HepG2 (cell line): ENCODE measurements around the gene C1QL3. TPM values are rescaled to one million over a fixed set of nuclear protein-coding genes. Genes with fewer than 3 reads are reported as not detected.
A peak's percentile ranks its signal among the peaks of the same experiment; 100 is the strongest.

Source experiments
- ATAC-seq: fragments of 200-7000 bp; cut with Tn5 transposase; 3 replicates; pipeline ENCODE4 v1.9.1; 2020; ENCODE audit warnings: mild to moderate bottlenecking, moderate library complexity
- BruUV-seq: library from RNA; stranded (reverse); fragments of 400-500 nt; replicated peaks from 2 replicates; lab custom pipeline; 2021; lab: Mats Ljungman, UMichigan
- CTCF ChIA-PET: fragments of 300-600 bp; formaldehyde crosslinking; extraction: SDS; loops from one replicate; lab custom pipeline; 2021; ENCODE audit warnings: low total read pairs, inconsistent platforms, low intra/inter-chr PET ratio; lab: Yijun Ruan, JAX
- POLR2A ChIA-PET: fragments of 350-600 bp; sonication (Branson Sonifier 250); formaldehyde crosslinking; loops from one replicate; lab custom pipeline; 2020; ENCODE audit warnings: antibody characterized with exemption, inconsistent platforms; lab: Yijun Ruan, JAX
- DNase-seq: peaks from one replicate; pipeline ENCODE4 v3.0.0-alpha.2; 2015; ENCODE audit warnings: low spot score
- FAIRE-seq: peaks from 3 replicates; lab custom pipeline; 2011; peaks lifted over from hg19 to GRCh38; lab: Jason Lieb, UNC
- H2AFZ ChIP-seq: one replicate; pipeline ENCODE4 v1.6.1; 2011; ENCODE audit warnings: low read length, inconsistent platforms
- H3K27ac ChIP-seq: fragments of 300-600 bp; 3 replicates; pipeline ENCODE4 v1.8.0; 2011; ENCODE audit warnings: mixed run types, mild to moderate bottlenecking, mixed read lengths, low read length, inconsistent platforms; ENCODE audit not compliant: insufficient read depth; ENCODE audit errors: extremely low read length
- H3K27me3 ChIP-seq, 2 experiments: fragments of 200-600 bp in 1 of 2; 2 replicates in 1 of 2; 3 replicates in 1 of 2; pipeline versions ENCODE4 v1.6.0 to v1.8.0; 2011; ENCODE audit warnings: low read length in 2 of 2, mild to moderate bottlenecking in 2 of 2, moderate library complexity in 2 of 2, inconsistent platforms in 1 of 2; ENCODE audit not compliant: insufficient read depth in 2 of 2, control insufficient read depth in 1 of 2
- H3K36me3 ChIP-seq, 2 experiments: fragments of 200-600 bp in 1 of 2; replicated peaks in 1 of 2; 2 replicates in 1 of 2; 3 replicates in 1 of 2; pipeline versions ENCODE4 v1.5.1 to v1.8.0; 2011; ENCODE audit warnings: low read length in 2 of 2, inconsistent platforms in 1 of 2; ENCODE audit not compliant: insufficient read depth in 2 of 2, control insufficient read depth in 1 of 2
- H3K4me1 ChIP-seq: 2 replicates; pipeline ENCODE4 v1.5.1; 2012; ENCODE audit warnings: low read length, inconsistent platforms; ENCODE audit not compliant: insufficient read depth
- H3K4me2 ChIP-seq: 2 replicates; pipeline ENCODE4 v1.6.0; 2011; ENCODE audit warnings: low read depth, low read length, inconsistent platforms
- H3K4me3 ChIP-seq, 3 experiments: fragments of 200-600 bp in 1 of 3; sonication (generic), shearing (Covaris generic) in 1 of 3; replicated peaks in 1 of 3; 2 replicates each; pipeline ENCODE4 v1.5.1; 2011 to 2016; ENCODE audit warnings: low read length in 3 of 3, inconsistent platforms in 2 of 3, low read depth in 2 of 3, mild to moderate bottlenecking in 2 of 3, control low read depth in 1 of 3, mixed read lengths in 1 of 3; ENCODE audit not compliant: insufficient read depth in 1 of 3
- H3K79me2 ChIP-seq: one replicate; pipeline ENCODE4 v1.6.1; 2011; ENCODE audit warnings: low read length, inconsistent platforms; ENCODE audit not compliant: insufficient read depth
- H3K9ac ChIP-seq: 2 replicates; pipeline ENCODE4 v1.6.0; 2011; ENCODE audit warnings: mild to moderate bottlenecking, low read depth, low read length, inconsistent platforms; ENCODE audit not compliant: insufficient read depth
- H3K9me3 ChIP-seq: 2 replicates; pipeline ENCODE4 v1.5.1; 2012; ENCODE audit warnings: mild to moderate bottlenecking, low read length
- H4K20me1 ChIP-seq: 2 replicates; pipeline ENCODE4 v1.6.0; 2011; ENCODE audit warnings: inconsistent platforms, mild to moderate bottlenecking, low read length, moderate library complexity; ENCODE audit not compliant: insufficient read depth
- ATF7 ChIP-seq, 2 experiments: fragments of 450-650 bp in 1 of 2; sonication (generic) in 1 of 2; formaldehyde crosslinking in 1 of 2; IDR thresholded peaks; 2 replicates each; pipeline versions ENCODE4 v1.4.0 to v1.6.1; 2016 to 2020; ENCODE audit warnings: antibody characterized with exemption in 1 of 2, mild to moderate bottlenecking in 1 of 2, missing genetic modification reagents in 1 of 2
- BRD4 ChIP-seq: sonication (generic); formaldehyde crosslinking; IDR thresholded peaks from 2 replicates; pipeline ENCODE4 v1.4.0; 2020; ENCODE audit warnings: missing genetic modification reagents
- CBX1 ChIP-seq: IDR thresholded peaks from one replicate; pipeline ENCODE4 v1.6.1; 2016; ENCODE audit warnings: antibody characterized with exemption, low read depth
- ETV6 ChIP-seq: sonication (generic); formaldehyde crosslinking; conservative IDR thresholded peaks from 2 replicates; pipeline ENCODE4 v1.4.0; 2020; ENCODE audit warnings: missing genetic modification reagents
- JARID2 ChIP-seq: sonication (generic); formaldehyde crosslinking; IDR thresholded peaks from 2 replicates; pipeline ENCODE4 v1.8.1; 2023; ENCODE audit warnings: missing genetic modification reagents, inconsistent platforms; ENCODE audit not compliant: insufficient replicate concordance
- MIXL1 ChIP-seq: IDR thresholded peaks from 2 replicates; pipeline ENCODE4 v1.6.1; 2016
- NONO ChIP-seq, 2 experiments: fragments of 450-650 bp in 1 of 2; sonication (generic) in 1 of 2; formaldehyde crosslinking in 1 of 2; IDR thresholded peaks in 1 of 2; conservative IDR thresholded peaks in 1 of 2; 2 replicates each; pipeline versions ENCODE4 v1.6.1 to v1.8.0; 2017 to 2022; ENCODE audit warnings: mild to moderate bottlenecking in 1 of 2, missing genetic modification reagents in 1 of 2, moderate library complexity in 1 of 2
- SNRNP70 ChIP-seq: fragments of 200-400 bp; formaldehyde crosslinking; IDR thresholded peaks from 2 replicates; pipeline ENCODE4 v1.6.1; 2017; ENCODE audit warnings: mild to moderate bottlenecking, low read depth, low read length, moderate library complexity
- ZFY ChIP-seq: sonication (generic); formaldehyde crosslinking; IDR thresholded peaks from 2 replicates; pipeline ENCODE4 v1.4.0; 2020; ENCODE audit warnings: missing genetic modification reagents
- ZNF780A ChIP-seq: sonication (generic); formaldehyde crosslinking; IDR thresholded peaks from 2 replicates; pipeline ENCODE4 v1.8.0; 2022; ENCODE audit warnings: mild to moderate bottlenecking, missing genetic modification reagents, moderate library complexity
- WGBS: methylation state at CpG from one replicate; pipeline ENCODE4 v1.1.6; 2017; ENCODE audit warnings: low lambda C conversion rate; 5-methylcytosine and 5-hydroxymethylcytosine counted together
- in situ Hi-C: cut with HindIII; loops from 2 replicates; pipeline ENCODE4 v1.10.0; 2017; ENCODE audit warnings: low pct_unique_long_range_greater_than_20kb; ENCODE audit not compliant: extremely low pct_ligation_motif_present
- intact Hi-C: fragments of 100-400 bp; cut with micrococcal nuclease; formaldehyde crosslinking; loops from one replicate; pipeline ENCODE4 v1.10.0; 2022; ENCODE audit not compliant: unreplicated experiment
- polyA plus RNA-seq, 8 experiments: library from polyadenylated mRNA; depleted of rRNA in 3 of 8; stranded (reverse) in 7 of 8; unstranded in 1 of 8; fragments of >200 nt; fragmentation: Illumina TruSeq in 4 of 8; extraction: Trizol in 4 of 8; gene quantifications; 2 replicates each; pipeline versions ENCODE4 v1.2.1 to v1.2.3, GENCODE V29; 2011 to 2016; ENCODE audit warnings: low read depth in 4 of 8, missing spikeins in 1 of 8, mixed read lengths in 1 of 8; ENCODE audit not compliant: insufficient read depth in 1 of 8
- total RNA-seq, 5 experiments: library from RNA; depleted of rRNA; stranded (reverse); fragments of >200 nt; fragmentation: Illumina TruSeq; extraction: Trizol; gene quantifications; 2 replicates each; pipeline ENCODE4 v1.2.3, GENCODE V29; 2016; ENCODE audit warnings: low read depth in 1 of 5
- TF ChIP-seq, protein P1 (sequence below): sonication (generic); formaldehyde crosslinking; conservative IDR thresholded peaks from 2 replicates; pipeline ENCODE4 v1.4.0; 2020; ENCODE audit warnings: missing genetic modification reagents

C1QL3 gene
- total and polyA plus RNA-seq, 2 of the 13 experiments (the other 11 are each of a cell fraction or from before 2014, with no cell fraction given) = not detected

GRCh38 chr10:16570731-16571130 is 49.1 kb upstream of the C1QL3 start:
- no TSS peak for BruUV-seq
- DNase-seq = no peak
- no peak overlapping the region for H3K4me2 ChIP-seq
- H3K9ac ChIP-seq = no peak overlapping the region
- H3K27me3 ChIP-seq = no peaks in the 10 kb centered on the region
- POLR2A ChIA-PET = no interaction called here
- H3K4me3 ChIP-seq = no peak overlapping the region
- H3K27ac ChIP-seq = no peak overlapping the region
- no peak for FAIRE-seq
- no peaks in the 10 kb centered on the region for H3K4me1 ChIP-seq
- CTCF ChIA-PET = no interaction called here
- no peak overlapping the region for H2AFZ ChIP-seq
- H4K20me1 ChIP-seq = no peaks in the 10 kb centered on the region
- TF ChIP-seq JARID2 (CRISPR knock-in tag) = no peak
- no peak for TF ChIP-seq ETV6 (CRISPR knock-in tag)
- TF ChIP-seq ATF7 (IDR thresholded peaks at IDR 0.05) = 0 out of 2 replicates have a peak, but pooled peaks have one; percentile 10
- TF ChIP-seq ATF7 (CRISPR knock-in tag; IDR thresholded peaks at IDR 0.05) = no peak
- no peak for TF ChIP-seq SNRNP70
- no peak for TF ChIP-seq ZNF780A (CRISPR knock-in tag)
- in situ Hi-C loops = no loop called here
- no peaks in the 10 kb centered on the region for H3K79me2 ChIP-seq
- 18% methylated on average over 4 of the region's 4 CpGs for WGBS
- no peak for ATAC-seq
- intact Hi-C loops = no loop called here
- H3K9me3 ChIP-seq = no peaks in the 10 kb centered on the region
- no peaks in the 10 kb centered on the region for H3K36me3 ChIP-seq

GRCh38 chr10:16566202-16566805 is 44.6 kb upstream of the C1QL3 start:
- POLR2A ChIA-PET = no interaction called here
- Histone ChIP-seq H3K4me2 (peak overlapping the region; percentile 64), H3K27me3 (no peaks in the 10 kb centered on the region), H3K36me3 (no peaks in the 10 kb centered on the region), H3K79me2 (no peaks in the 10 kb centered on the region), H3K4me1 (no peaks in the 10 kb centered on the region), H3K9me3 (no peaks in the 10 kb centered on the region), H2AFZ (peak overlapping the region; percentile 76), H3K4me3 (peak overlapping the region; percentile 20 to 36 (median 36)), H4K20me1 (no peaks in the 10 kb centered on the region), H3K27ac (no peak overlapping the region), H3K9ac (no peak overlapping the region)
- CTCF ChIA-PET = no interaction called here
- WGBS = 14% methylated on average over 7 of the region's 7 CpGs
- in situ Hi-C loops = no loop called here
- FAIRE-seq = no peak
- intact Hi-C loops = no loop called here
- no peak for ATAC-seq
- BruUV-seq = no TSS peak
- no peak for DNase-seq
- TF ChIP-seq MIXL1 (CRISPR knock-in tag) (no peak), ZFY (CRISPR knock-in tag) (no peak), NONO (IDR thresholded peaks at IDR 0.05) (no peak), NONO (CRISPR knock-in tag; conservative IDR thresholded peaks at IDR 0.05) (no peak), BRD4 (CRISPR knock-in tag) (no peak), CBX1 (no peak)
- TF ChIP-seq, protein P1, sequence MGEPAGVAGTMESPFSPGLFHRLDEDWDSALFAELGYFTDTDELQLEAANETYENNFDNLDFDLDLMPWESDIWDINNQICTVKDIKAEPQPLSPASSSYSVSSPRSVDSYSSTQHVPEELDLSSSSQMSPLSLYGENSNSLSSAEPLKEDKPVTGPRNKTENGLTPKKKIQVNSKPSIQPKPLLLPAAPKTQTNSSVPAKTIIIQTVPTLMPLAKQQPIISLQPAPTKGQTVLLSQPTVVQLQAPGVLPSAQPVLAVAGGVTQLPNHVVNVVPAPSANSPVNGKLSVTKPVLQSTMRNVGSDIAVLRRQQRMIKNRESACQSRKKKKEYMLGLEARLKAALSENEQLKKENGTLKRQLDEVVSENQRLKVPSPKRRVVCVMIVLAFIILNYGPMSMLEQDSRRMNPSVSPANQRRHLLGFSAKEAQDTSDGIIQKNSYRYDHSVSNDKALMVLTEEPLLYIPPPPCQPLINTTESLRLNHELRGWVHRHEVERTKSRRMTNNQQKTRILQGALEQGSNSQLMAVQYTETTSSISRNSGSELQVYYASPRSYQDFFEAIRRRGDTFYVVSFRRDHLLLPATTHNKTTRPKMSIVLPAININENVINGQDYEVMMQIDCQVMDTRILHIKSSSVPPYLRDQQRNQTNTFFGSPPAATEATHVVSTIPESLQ = no peak
